ENCODE data around the gene FYN.
"Not testable (repeated sequence)": the region's sequence is repeated elsewhere in the genome, so short reads cannot be mapped to it uniquely, and the experiment has no call there.

FYN gene

GRCh38 chr6:111873178-111874024 lies at the start of gene FYN:
TSS of gene FYN (minus strand) at chr6:111873452. CDS start at chr6:111720051, 153,401 bp downstream.
- H3K27ac ChIP-seq: peak within 1 kb of the TSS; percentile 27
- DNase-seq (ENCODE audit: low read depth, low spot score): peak; percentile 75

DNA sequence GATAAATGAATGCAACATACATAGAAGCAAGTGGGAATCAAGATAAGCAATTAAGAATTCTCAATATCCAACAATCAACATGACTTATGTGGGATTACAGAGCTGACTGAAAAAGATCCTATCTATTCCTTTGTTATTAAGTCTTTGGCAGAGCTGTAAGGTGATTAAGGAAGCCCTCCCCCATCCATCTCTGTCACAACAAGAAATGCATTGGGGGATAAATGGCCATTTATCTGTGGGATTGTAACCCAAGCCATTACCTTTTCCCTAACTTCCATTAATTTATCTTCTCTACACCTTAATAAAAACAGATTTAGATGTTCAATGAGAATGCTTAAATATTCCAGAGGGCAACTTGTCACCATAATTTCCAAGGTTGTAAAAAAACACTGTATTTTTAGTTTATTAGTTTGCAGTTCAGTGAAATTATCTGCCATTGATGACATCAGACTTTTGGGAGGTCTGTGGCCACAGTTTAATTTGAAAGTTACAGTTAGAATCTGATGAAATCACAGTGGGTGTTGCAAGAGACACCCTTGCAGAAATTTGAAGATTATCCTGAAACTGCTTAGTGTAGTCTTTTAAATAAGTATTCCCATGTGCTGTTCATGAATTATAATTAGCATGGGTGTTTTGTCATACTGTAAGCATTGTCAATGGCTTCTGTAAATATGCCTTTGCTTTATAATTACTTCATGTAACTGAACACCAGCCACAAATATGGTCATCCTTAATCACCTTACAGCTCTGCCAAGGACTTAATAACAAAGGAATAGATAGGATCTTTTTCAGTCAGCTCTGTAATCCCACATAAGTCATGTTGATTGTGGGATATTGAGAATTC lies 49.4 kb upstream of the FYN start:
- peak; percentile 14 for DNase-seq (ENCODE audit: low read depth, low spot score)
- peak overlapping the region; percentile 6 for H3K27ac ChIP-seq

DNA sequence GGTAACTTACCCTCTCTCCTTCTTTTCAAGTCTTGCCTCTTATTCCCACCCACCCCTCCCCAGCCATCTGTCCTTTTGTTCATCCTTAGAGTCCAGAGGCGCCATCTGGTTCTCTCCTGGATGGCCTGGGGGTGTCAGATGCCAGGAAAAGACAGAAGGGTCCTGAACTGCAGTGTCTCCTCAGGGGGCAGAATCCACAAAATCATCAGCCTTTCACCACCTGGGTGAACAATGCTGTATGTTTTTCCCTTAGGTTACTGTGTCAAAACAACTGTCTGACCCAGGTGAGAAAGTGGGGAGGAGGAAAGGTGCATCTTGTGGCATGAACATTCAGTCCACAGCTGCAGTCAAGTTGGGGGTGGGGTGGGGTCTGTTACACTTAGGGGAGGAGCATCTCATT lies 47.9 kb upstream of the FYN start:
- DNase-seq (ENCODE audit: low read depth, low spot score): no peak

GRCh38 chr6:111920578-111920977 lies 47.3 kb upstream of the FYN start:
- no peak for DNase-seq (ENCODE audit: low read depth, low spot score)
- H3K27ac ChIP-seq: no peak overlapping the region

More for the DNA sequence above, 47.9 kb upstream of the FYN start:
- H3K27ac ChIP-seq: no peak overlapping the region

- no peak for DNase-seq (ENCODE audit: low read depth, low spot score)
- H3K27ac ChIP-seq: no peak overlapping the region
These were observed 45.6 kb upstream of the FYN start for GRCh38 chr6:111918825-111919224.

DNA sequence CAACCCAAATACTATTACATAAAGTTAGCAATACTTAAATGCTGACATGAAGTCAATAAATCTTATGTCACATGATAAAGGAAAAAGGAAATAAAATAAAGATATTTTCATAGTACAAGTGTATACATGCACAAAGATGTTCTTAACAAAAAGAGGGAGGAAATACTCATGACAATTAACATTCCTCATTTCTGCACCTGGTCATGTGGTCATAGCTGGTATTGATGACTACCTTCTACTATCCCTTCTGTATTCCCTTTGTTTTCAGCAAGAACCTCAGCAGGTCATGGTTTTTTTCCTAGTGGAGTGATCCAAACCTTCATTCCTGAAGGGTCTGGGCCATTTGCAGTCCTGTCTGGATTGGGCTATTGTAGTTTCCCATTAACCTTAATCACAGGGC lies 43.5 kb upstream of the FYN start:
- peak overlapping the region; percentile 19 for H3K27ac ChIP-seq
- peak; percentile 27 for DNase-seq (ENCODE audit: low read depth, low spot score)

DNA sequence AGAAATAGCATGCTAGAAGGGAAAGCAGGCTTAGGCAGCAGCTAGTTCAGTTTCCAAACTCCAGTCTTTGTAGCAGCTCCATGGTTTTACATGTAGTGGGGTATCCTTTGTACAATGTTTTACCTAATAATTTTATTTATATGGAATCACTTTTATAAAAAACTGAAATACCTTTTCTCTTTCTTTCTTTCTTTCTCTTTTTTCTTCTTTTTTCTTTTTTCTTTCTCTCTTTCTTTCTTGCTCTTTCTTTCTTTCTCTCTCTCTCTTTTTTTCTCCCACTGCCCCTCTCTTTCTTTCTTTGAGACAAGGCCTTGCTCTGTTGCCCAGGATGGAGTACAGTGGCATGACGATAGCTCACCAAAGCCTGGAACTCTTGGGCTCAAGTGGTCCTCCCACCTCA lies 41.4 kb upstream of the FYN start:
- no peak for DNase-seq (ENCODE audit: low read depth, low spot score)
- no peak overlapping the region for H3K27ac ChIP-seq

DNA sequence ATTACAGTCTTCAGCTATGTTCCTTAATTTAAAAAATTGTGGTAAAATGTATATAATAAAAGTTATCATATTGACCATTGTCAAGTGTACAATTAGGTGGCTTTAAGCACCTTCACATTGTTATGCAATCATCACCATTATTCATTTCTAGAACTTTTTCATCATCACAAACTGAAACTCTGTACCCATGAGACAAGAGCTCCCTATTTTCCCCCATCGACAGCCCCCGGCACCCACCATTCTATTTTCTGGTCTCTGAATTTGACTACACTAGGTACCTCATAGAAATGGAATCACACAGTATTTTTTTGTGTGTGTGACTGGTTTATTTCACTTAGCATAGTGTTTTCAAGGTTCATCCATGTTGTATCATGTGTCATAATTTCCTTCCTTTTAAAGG lies 39.7 kb upstream of the FYN start:
- no peak overlapping the region for H3K27ac ChIP-seq
- no peak for DNase-seq (ENCODE audit: low read depth, low spot score)

GRCh38 chr6:111911428-111911827 lies 38.2 kb upstream of the FYN start:
- H3K27ac ChIP-seq: no peak overlapping the region
- no peak for DNase-seq (ENCODE audit: low read depth, low spot score)

DNA sequence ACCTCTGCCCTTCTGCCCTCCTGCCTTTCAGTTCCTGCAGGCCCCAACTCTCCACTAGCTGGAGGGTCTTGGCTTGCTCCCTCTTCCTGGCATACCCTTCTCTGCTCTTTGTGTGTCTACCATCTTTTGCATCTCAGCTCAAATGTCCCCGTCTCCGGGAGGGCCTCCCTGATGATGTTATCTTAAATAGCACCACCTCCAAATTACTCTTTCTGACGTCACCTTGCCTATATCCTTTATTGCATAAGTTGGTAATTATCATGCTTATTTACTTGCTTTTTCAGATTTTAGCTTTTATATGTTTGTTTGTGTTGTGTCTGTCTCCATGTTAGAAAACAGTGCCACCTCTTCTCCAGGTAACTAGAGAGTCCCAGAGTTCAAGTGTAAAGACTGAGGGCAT lies 36.0 kb upstream of the FYN start:
- no peak for DNase-seq (ENCODE audit: low read depth, low spot score)

DNA sequence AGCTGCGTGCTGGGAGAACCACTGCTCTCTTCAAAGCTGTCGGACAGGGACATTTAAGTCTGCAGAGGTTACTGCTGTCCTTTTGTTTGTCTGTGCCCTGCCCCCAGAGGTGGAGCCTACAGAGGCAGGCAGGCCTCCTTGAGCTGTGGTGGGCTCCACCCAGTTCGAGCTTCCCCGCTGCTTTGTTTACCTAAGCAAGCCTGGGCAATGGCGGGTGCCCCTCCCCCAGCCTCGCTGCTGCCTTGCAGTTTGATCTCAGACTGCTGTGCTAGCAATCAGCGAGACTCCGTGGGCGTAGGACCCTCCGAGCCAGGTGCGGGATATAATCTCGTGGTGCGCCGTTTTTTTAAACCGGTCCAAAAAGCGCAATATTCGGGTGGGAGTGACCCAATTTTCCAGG lies 35.1 kb upstream of the FYN start:
- not testable (repeated sequence) for H3K27ac ChIP-seq; DNase-seq (ENCODE audit: low read depth, low spot score)

More for the DNA sequence above, 36.0 kb upstream of the FYN start:
- no peak overlapping the region for H3K27ac ChIP-seq

DNA sequence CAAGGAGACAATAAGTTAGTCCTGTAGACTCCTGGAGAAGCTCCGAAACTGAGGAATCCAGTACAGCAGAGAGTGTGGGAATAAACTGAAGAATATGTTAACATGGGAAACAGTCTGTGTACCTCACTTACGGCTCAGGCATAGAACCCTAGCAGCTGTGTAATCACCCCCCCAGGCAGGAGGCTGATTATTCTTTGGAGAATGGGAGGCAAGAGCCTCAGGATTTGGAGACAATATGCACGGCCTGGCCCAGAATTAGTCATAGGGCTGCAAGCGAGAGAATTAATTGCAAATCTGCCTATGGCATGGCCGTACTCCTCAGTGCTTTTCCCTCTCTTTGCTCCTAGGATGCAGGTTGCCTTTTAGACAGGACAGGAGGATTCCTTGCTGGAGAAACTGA lies 27.5 kb upstream of the FYN start:
- H3K27ac ChIP-seq: no peak overlapping the region
- DNase-seq (ENCODE audit: low read depth, low spot score): no peak

DNA sequence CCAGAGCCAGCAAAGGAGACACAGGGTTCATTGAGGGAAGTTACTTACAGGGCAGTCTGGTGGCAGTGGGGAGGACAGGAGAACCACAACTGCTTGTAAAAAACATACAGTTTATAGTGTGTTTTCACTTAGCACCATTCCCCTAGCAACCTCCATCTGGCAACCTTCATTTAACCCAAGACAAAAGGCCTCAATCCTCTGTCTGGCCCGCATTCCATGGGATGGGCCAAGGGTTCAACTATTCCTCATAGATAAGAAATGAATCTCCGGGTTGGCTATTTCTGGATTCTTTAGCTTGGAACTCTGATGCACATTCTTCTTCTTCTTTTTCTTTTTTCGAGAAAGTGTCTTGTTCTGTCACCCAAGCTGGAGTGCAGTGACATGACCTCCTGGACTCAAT lies 26.3 kb upstream of the FYN start:
- DNase-seq (ENCODE audit: low read depth, low spot score): no peak

DNA sequence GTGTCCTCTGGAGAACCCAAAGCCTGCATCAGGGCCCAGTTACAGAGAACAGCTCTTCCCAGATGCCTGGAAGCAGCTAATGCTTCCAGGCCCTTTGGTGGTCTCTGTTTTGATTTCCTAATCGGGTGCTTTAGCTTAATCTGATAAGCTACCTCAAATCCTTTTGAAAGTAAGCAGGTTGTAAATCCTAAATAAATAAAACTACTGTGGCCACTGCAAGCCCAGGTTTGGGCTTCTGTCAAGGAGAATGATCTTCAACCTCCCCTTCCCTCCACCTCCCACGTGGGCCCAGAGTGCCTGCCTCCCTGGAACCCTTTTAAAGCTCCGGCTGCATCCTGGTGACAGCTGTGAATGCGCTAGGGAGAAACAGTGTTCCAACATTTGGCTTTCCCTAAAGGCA lies 25.2 kb upstream of the FYN start:
- no peak for DNase-seq (ENCODE audit: low read depth, low spot score)
- H3K27ac ChIP-seq: no peak overlapping the region

More for the DNA sequence above, 26.3 kb upstream of the FYN start:
- H3K27ac ChIP-seq: no peak overlapping the region

- DNase-seq (ENCODE audit: low read depth, low spot score): no peak
- no peak overlapping the region for H3K27ac ChIP-seq
These were observed 21.7 kb upstream of the FYN start for GRCh38 chr6:111894951-111895350.

DNA sequence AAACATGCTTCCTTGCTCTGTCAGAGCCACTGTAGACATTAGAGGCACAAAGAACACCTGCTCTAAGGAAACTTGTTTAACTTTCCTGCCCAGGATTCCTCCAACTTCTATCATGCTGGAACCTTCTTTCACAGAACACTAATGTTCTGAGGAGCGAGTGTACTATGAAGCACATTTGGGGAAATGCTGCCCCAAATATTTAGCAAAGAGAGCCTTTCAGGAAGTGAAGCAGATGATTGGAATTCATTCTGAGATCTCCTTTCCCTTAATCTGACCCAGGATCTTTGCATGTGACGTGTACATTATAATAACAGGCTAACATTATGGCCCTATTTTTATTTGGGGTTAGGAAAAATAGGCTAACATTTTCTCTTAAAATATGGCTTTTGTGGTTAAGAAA lies 21.0 kb upstream of the FYN start:
- DNase-seq (ENCODE audit: low read depth, low spot score): no peak
- H3K27ac ChIP-seq: no peak overlapping the region

DNA sequence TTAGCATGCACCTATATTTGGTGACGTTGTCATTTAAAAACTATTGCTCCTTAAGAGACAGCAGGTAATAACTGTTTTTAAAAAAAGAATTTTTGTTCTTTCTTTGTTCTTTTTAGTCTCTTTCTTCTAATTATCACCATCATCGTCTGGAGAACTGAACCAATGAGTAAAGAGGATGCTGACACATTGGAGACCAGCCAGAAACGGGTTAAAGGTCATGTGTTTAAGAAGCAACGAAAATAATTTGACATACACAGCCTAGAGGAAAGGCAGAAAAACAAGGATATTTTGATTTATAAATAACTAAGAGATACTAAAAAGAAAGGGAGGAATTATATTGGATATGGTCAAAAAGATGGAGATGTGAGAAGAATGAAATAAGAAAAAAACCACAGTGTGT lies 19.2 kb upstream of the FYN start:
- DNase-seq (ENCODE audit: low read depth, low spot score): no peak
- no peak overlapping the region for H3K27ac ChIP-seq

DNA sequence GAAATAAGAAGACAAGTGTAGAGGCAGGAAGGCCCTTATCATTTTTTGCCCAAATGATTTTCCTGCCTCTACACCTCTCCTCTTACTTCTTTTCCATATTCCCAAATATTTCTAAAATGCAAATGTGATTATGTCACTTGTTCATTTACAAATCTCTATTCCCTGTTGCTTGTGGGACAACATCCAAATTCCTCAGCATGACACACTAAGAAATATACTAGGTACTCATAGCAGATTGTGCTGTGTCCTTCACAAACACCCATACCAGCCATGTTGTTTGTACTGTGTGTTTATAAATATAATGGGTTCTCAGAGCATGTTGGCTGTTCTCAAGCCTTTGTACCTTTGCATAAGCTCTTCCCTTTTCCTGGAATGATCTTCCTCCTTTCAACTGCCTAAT lies 17.7 kb upstream of the FYN start:
- no peak overlapping the region for H3K27ac ChIP-seq
- DNase-seq (ENCODE audit: low read depth, low spot score): no peak

GRCh38 chr6:111888928-111889695 lies 15.9 kb upstream of the FYN start:
- DNase-seq (ENCODE audit: low read depth, low spot score): no peak
- no peak overlapping the region for H3K27ac ChIP-seq

GRCh38 chr6:111886793-111887192 lies 13.5 kb upstream of the FYN start:
- not testable (repeated sequence) for DNase-seq (ENCODE audit: low read depth, low spot score); H3K27ac ChIP-seq
